GM20000 (cell line): ENCODE results near the gene SMARCAL1.
A peak's percentile ranks its signal among the peaks of the same experiment; 100 is the strongest.

Experiments used
- DNase-seq: peaks from one replicate; pipeline ENCODE4 v3.0.0; 2012; ENCODE audit warnings: low spot score
- TF ChIP-seq, protein P1 (sequence below): IDR thresholded peaks from 2 replicates; pipeline ENCODE4 v1.5.1; 2012; ENCODE audit warnings: mild to moderate bottlenecking, control low read depth; ENCODE audit errors: extremely low read depth, missing control alignments

Gene SMARCAL1

GRCh38 chr2:216498379-216499352 lies 86.4 kb downstream of the SMARCAL1 start, which contains the start of gene RPL37A:
Gene RPL37A, plus strand, starts transcription at chr2:216498844. Its CDS starts 31 bp downstream, at chr2:216498875.
- TF ChIP-seq, protein P1, sequence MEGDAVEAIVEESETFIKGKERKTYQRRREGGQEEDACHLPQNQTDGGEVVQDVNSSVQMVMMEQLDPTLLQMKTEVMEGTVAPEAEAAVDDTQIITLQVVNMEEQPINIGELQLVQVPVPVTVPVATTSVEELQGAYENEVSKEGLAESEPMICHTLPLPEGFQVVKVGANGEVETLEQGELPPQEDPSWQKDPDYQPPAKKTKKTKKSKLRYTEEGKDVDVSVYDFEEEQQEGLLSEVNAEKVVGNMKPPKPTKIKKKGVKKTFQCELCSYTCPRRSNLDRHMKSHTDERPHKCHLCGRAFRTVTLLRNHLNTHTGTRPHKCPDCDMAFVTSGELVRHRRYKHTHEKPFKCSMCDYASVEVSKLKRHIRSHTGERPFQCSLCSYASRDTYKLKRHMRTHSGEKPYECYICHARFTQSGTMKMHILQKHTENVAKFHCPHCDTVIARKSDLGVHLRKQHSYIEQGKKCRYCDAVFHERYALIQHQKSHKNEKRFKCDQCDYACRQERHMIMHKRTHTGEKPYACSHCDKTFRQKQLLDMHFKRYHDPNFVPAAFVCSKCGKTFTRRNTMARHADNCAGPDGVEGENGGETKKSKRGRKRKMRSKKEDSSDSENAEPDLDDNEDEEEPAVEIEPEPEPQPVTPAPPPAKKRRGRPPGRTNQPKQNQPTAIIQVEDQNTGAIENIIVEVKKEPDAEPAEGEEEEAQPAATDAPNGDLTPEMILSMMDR: no peak

GRCh38 chr2:216499641-216500218 lies 87.4 kb downstream of the SMARCAL1 start:
- DNase-seq: no peak
- TF ChIP-seq, protein P1: no peak

More at GRCh38 chr2:216498379-216499352, 86.4 kb downstream of the SMARCAL1 start, which contains the start of gene RPL37A:
- peak; percentile 94 for DNase-seq

DNA sequence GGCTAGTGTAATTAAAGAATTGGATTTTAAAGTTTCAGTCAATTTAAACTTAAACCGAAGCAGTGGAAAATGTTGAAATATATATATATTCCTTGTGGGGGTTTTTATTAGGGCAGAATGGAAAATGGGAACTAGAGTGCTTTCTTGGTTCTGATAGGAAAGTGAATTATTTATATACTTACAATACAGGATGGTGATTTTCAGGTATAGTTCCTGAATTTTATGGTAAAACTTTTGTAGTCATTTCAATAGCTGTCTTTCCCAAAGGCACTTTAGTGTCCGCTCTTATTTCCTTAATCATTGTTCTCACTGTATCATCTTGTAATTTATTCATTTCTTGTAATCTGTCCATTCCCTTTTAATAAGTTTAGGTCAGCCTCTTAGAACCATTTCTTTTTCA lies 88.3 kb downstream of the SMARCAL1 start:
- TF ChIP-seq, protein P1: no peak
- DNase-seq: no peak

- no peak for DNase-seq
- TF ChIP-seq, protein P1: no peak
Observed at GRCh38 chr2:216501854-216502253, 89.6 kb downstream of the SMARCAL1 start.

DNA sequence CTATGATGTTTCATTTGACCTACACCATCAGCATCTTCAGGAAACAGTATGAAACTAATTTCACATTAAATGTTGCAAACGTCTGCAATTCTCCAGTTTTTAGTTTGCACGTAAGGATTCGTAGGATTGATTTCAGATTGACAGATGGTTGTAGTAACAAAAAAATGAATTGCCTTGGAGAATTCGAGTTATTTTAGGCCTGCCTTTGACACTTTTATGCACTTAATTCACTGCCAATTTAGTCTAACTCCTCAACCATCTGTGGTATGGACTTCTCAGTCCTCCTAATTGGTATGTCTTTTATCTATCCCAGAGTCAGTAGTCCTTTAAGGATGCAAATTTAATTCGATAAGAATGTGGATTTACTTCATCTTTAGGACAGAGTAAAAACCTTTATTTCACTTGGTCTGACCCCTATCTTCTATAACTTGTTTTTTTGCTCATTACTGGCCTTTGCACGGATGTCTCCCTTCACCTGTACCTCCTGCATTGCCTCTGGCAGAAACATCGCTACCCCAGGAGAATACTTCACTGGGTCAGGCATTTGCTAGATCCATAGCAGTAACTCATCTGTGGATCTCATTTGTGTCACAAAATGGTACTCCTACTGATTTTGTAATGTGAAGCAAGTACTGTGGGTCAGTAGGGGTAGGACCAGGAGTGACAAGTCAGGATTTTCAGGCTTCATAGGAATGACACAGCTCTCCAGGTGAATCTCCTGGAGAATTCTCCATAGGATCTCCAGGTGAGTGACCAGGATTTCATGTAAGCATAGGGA lies 90.3 kb downstream of the SMARCAL1 start:
- no peak for DNase-seq
- TF ChIP-seq, protein P1: no peak

DNA sequence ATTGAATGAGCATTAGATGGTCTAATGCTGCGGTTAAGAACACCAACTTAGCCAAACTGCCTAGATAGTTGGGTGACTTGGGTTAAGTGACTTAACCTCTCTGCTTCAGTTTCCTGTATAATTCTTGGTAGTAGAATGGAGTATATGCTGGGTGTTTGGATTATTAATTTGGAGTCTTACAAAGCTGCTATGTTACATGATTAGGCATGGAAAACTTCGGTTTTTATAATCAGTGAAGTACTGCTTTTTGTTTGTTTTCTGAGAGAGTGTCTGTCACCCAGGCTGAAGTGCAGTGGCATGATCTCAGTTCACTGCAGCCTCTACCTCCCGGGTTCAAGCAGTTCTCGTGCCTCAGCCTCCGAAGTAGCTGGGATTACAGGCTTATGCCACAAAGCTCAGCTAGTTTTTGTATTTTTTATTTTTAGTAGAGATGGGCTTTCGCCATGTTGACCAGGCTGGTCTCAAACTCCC lies 90.9 kb downstream of the SMARCAL1 start:
- TF ChIP-seq, protein P1: no peak
- no peak for DNase-seq
